ENCODE data around the gene PTPRQ. TPM values are rescaled to one million over a fixed set of nuclear protein-coding genes. Genes with fewer than 3 reads are reported as not detected.

PTPRQ gene
- total RNA-seq, 1 donor from 2014 or later: 0.07 TPM

GRCh38 chr12:80512781-80513180 lies 68.7 kb downstream of the PTPRQ start:
- DNase-seq (ENCODE audit: low spot score): no peak
- Histone ChIP-seq H2AFZ (replicated peaks) (no peak overlapping the region), H3F3A (ENCODE audit: low read depth) (no peaks in the 10 kb centered on the region)

DNA sequence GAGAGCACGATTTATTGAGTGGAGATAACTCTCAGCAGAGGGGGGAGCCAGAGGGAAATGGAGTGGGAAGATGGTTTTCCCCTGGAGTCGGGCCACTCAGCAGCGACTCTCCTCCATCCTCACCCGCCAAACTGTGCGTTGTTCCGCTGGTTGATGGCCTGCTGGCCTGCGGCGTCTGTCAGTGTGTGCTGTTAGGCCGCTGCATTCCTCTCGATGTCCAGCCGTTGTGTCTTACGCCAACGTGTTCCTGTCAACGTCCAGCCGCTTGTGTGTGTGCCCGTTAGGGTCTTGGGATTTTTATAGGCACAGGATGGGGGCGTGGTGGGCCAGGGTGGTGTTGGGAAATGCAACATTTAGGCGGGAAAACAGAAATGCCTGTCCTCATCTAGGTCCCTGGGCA lies 69.2 kb downstream of the PTPRQ start:
- H3K27me3 ChIP-seq: no peaks in the 10 kb centered on the region
- H3K27ac ChIP-seq: no peak overlapping the region
- H3F3A ChIP-seq (ENCODE audit: low read depth): no peaks in the 10 kb centered on the region
- no peak overlapping the region for H3K27ac Mint-ChIP-seq
- no peak overlapping the region for H3K4me2 ChIP-seq
- no peaks in the 10 kb centered on the region for H3K4me1 ChIP-seq
- H3K36me3 ChIP-seq: no peaks in the 10 kb centered on the region
- H3K9me3 Mint-ChIP-seq: peaks cover 5% of the 10 kb centered on the region
- no peaks in the 10 kb centered on the region for H3K9me3 ChIP-seq (ENCODE audit: low read depth)
- no peaks in the 10 kb centered on the region for H3K79me2 ChIP-seq (ENCODE audit: low read depth)
- H3K4me3 Mint-ChIP-seq: no peak overlapping the region
- no peak overlapping the region for H3K9ac ChIP-seq
- no peaks in the 10 kb centered on the region for H4K20me1 ChIP-seq (ENCODE audit: low read depth)
- peaks cover 7% of the 10 kb centered on the region for H3K4me1 Mint-ChIP-seq
- DNase-seq (ENCODE audit: low spot score): no peak
- TF ChIP-seq, protein P1, sequence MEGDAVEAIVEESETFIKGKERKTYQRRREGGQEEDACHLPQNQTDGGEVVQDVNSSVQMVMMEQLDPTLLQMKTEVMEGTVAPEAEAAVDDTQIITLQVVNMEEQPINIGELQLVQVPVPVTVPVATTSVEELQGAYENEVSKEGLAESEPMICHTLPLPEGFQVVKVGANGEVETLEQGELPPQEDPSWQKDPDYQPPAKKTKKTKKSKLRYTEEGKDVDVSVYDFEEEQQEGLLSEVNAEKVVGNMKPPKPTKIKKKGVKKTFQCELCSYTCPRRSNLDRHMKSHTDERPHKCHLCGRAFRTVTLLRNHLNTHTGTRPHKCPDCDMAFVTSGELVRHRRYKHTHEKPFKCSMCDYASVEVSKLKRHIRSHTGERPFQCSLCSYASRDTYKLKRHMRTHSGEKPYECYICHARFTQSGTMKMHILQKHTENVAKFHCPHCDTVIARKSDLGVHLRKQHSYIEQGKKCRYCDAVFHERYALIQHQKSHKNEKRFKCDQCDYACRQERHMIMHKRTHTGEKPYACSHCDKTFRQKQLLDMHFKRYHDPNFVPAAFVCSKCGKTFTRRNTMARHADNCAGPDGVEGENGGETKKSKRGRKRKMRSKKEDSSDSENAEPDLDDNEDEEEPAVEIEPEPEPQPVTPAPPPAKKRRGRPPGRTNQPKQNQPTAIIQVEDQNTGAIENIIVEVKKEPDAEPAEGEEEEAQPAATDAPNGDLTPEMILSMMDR (IDR thresholded peaks at IDR 0.05): no peak
- TF ChIP-seq EZH2phosphoT487 (IDR thresholded peaks at IDR 0.05): no peak
- TF ChIP-seq EZH2 (IDR thresholded peaks at IDR 0.05): no peak
- no peak overlapping the region for H2AFZ ChIP-seq (replicated peaks)
- no peaks in the 10 kb centered on the region for H3K27me3 Mint-ChIP-seq (ENCODE audit: insufficient read depth, low read depth)
- no peak overlapping the region for H3K4me3 ChIP-seq
- H3K36me3 Mint-ChIP-seq: no peaks in the 10 kb centered on the region

More at GRCh38 chr12:80512781-80513180, 68.7 kb downstream of the PTPRQ start:
- Mint-ChIP-seq H3K4me3 (no peak overlapping the region), H3K27ac (no peak overlapping the region), H3K27me3 (ENCODE audit: insufficient read depth, low read depth) (no peaks in the 10 kb centered on the region), H3K36me3 (no peaks in the 10 kb centered on the region), H3K4me1 (peaks cover 7% of the 10 kb centered on the region), H3K9me3 (peaks cover 3% of the 10 kb centered on the region)
- Histone ChIP-seq H3K9me3 (ENCODE audit: low read depth) (no peaks in the 10 kb centered on the region), H3K4me3 (no peak overlapping the region), H3K4me2 (no peak overlapping the region), H3K36me3 (no peaks in the 10 kb centered on the region), H4K20me1 (ENCODE audit: low read depth) (no peaks in the 10 kb centered on the region), H3K79me2 (ENCODE audit: low read depth) (no peaks in the 10 kb centered on the region), H3K27ac (no peak overlapping the region), H3K27me3 (no peaks in the 10 kb centered on the region), H3K9ac (no peak overlapping the region), H3K4me1 (no peaks in the 10 kb centered on the region)
- TF ChIP-seq EZH2phosphoT487 (IDR thresholded peaks at IDR 0.05) (no peak), EZH2 (IDR thresholded peaks at IDR 0.05) (no peak)
- TF ChIP-seq, protein P1 (IDR thresholded peaks at IDR 0.05): no peak

- H2AFZ ChIP-seq (replicated peaks): no peak overlapping the region
- H3K9ac ChIP-seq: no peak overlapping the region
- H3K4me2 ChIP-seq: no peak overlapping the region
- H3K27me3 Mint-ChIP-seq (ENCODE audit: insufficient read depth, low read depth): no peaks in the 10 kb centered on the region
- H3K36me3 Mint-ChIP-seq: no peaks in the 10 kb centered on the region
- H3K9me3 ChIP-seq (ENCODE audit: low read depth): no peaks in the 10 kb centered on the region
- H3K9me3 Mint-ChIP-seq: peaks cover 7% of the 10 kb centered on the region
- no peak overlapping the region for H3K4me3 ChIP-seq
- H3K27me3 ChIP-seq: no peaks in the 10 kb centered on the region
- DNase-seq (ENCODE audit: low spot score): no peak
- H3K27ac ChIP-seq: no peak overlapping the region
- H3K36me3 ChIP-seq: no peaks in the 10 kb centered on the region
- no peak overlapping the region for H3K27ac Mint-ChIP-seq
- TF ChIP-seq EZH2phosphoT487 (IDR thresholded peaks at IDR 0.05) (no peak), EZH2 (IDR thresholded peaks at IDR 0.05) (no peak)
- TF ChIP-seq, protein P1 (IDR thresholded peaks at IDR 0.05): no peak
- no peaks in the 10 kb centered on the region for H3F3A ChIP-seq (ENCODE audit: low read depth)
- no peak overlapping the region for H3K4me3 Mint-ChIP-seq
- no peaks in the 10 kb centered on the region for H4K20me1 ChIP-seq (ENCODE audit: low read depth)
- H3K4me1 ChIP-seq: no peaks in the 10 kb centered on the region
- H3K79me2 ChIP-seq (ENCODE audit: low read depth): no peaks in the 10 kb centered on the region
- no peaks in the 10 kb centered on the region for H3K4me1 Mint-ChIP-seq
Observed at GRCh38 chr12:80517655-80518054, 73.6 kb downstream of the PTPRQ start.

Data from neural progenitor cell (in vitro differentiated cells).